Measurements from ENCODE around the gene HAO2.

HAO2 gene

DNA sequence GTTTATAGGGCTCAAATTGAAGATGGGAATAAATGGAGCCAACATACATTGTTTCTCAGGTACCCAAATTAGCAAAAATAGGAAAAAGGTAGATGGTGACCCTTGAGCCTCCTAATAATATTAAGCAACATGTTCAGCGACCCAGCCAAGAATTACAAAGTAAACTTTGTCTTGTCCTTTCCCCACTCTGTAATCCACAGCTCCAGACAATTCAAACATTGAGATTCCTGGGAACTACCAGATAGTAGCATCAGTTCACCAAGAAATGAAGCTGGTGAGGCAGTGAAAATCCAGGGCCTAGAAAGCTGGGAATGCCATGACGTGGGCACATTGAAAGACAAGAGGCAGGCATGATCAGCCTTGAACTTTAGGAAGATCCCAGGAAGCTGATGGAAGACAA is 11.7 kb downstream of the HAO2 start:
- DNase-seq (ENCODE audit: low read depth), result no peak

- no peak for DNase-seq (ENCODE audit: low read depth)
Measured at GRCh38 chr1:119380983-119381662, 12.5 kb downstream of the HAO2 start.

- DNase-seq (ENCODE audit: low read depth), result no peak
Measured at GRCh38 chr1:119384591-119384990, 16.0 kb downstream of the HAO2 start.

- no peak for DNase-seq (ENCODE audit: low read depth)
Measured at GRCh38 chr1:119385650-119386049, 17.1 kb downstream of the HAO2 start.

- no peak for DNase-seq (ENCODE audit: low read depth)
Measured at GRCh38 chr1:119387858-119388257, 19.3 kb downstream of the HAO2 start.

DNA sequence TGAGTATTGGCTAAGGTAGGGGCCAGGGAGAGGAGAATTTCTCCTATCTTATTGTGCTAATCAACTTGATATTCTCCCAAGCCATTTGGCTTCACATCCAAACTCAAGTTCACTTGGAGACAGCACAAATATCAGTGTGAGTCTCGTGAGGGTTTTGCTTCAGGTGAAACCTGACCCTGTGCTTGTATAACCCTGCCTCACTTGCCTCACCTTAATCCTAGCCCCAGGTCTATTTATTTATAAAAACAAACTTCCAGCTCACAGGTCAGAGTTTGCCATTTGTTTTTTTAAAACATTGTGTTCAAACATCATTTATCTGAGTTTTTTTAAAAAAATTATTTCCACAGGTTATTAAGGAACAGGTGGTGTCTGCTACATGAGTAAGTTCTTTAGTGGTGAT is 19.9 kb downstream of the HAO2 start:
- DNase-seq (ENCODE audit: low read depth), result no peak

- DNase-seq (ENCODE audit: low read depth), result no peak
Measured at GRCh38 chr1:119390526-119390925, 21.9 kb downstream of the HAO2 start.

GRCh38 chr1:119391749-119392148 is 23.2 kb downstream of the HAO2 start:
- DNase-seq (ENCODE audit: low read depth), result no peak

GRCh38 chr1:119394085-119394484 is 25.5 kb downstream of the HAO2 start:
- DNase-seq (ENCODE audit: low read depth), result no peak

- no peak for DNase-seq (ENCODE audit: low read depth)
Measured at GRCh38 chr1:119396982-119397381, 28.4 kb downstream of the HAO2 start.

DNA sequence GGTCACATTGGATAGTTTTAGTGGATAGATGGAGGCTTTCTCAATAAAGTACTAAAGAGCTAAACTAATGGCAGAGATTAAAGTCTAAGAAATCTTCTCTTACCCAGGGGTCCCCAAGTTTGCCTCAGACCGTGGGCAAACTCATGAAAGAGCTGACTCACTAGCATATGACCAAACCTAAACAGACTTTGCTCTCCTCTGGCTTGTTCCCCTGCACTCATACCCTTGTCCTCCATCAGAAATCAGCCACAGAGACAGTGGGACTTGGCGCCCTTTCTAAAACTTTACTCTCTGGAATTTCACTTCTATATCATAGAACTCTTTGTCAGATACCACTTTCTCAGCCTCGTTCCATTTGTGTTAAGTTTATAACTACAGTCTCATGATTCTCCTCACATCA is 29.4 kb downstream of the HAO2 start:
- no peak for DNase-seq (ENCODE audit: low read depth)

GRCh38 chr1:119404736-119405135 is 36.2 kb downstream of the HAO2 start:
- DNase-seq (ENCODE audit: low read depth), result no peak

DNA sequence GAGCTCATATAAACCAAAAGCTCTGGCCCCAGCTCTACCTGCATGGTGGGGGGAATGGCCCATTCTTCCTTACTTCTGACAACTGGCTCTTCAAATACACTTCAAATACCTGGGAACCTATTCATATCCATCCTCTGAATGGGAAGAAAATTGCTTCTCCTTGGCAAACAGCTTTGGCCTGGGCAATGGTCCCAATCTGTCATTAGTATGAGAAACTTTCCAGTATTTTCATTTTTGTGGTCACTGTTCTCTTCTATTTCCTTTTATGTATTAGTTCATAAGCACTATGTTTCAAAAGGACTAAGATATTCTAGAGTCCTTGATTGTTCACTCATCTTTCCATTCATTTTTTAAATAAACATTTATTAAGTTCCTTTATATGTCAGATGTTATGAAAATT is 41.1 kb downstream of the HAO2 start:
- no peak for DNase-seq (ENCODE audit: low read depth)

GRCh38 chr1:119410961-119411360 is 42.4 kb downstream of the HAO2 start:
- no peak for DNase-seq (ENCODE audit: low read depth)

- DNase-seq (ENCODE audit: low read depth), result no peak
Measured at GRCh38 chr1:119414950-119415349, 46.4 kb downstream of the HAO2 start, which contains the start of gene HSD3B2. HSD3B2 (plus strand) TSS chr1:119415150; CDS start chr1:119415420, 270 bp downstream.

DNA sequence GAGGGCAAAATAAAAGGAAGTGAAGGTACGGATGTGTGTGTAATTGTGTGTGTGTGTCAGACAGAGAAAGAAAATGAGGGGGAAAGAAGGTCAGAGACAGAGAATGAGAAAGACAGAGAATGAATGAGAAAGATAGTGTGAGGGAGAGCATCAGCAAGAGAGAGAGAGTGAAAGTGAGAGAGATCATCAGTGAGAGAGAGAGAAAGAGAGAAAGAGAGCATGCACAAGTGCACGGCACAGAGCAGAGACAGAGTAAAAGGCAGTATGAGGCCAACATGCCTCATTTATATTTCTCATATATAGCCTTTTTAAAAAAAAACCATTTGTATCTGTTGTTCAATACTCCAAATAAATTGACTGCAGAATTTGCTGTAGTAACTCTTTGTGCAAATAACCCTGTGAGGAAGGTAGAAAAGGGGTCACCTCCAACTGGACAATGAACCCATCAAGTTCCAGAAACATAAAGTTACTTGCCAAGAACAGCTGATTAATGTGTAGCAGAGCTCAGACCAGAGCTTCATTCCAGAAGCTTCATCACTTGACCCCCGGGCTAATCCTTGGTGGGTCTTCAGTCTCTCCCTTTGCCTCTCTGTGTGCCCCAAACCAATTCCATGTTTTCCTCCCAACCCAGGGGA is 47.5 kb downstream of the HAO2 start:
- DNase-seq (ENCODE audit: low read depth), result no peak

DNA sequence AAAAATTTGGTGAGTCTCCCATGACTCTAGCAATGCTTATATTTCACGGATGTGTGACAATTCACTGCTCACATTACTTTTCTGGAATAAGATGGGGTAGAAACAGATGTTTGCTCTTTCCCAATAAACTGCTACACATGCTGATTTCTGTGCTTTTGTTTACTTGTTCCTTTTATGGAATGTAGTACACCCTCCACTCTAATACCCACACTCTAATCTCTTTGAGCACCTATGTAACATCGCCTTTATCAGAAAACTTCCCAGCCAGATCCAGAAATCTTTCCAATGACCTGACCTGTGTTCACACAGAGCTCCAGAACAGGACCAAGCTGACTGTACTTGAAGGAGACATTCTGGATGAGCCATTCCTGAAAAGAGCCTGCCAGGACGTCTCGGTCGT is 50.5 kb downstream of the HAO2 start:
- DNase-seq (ENCODE audit: low read depth), result no peak

DNA sequence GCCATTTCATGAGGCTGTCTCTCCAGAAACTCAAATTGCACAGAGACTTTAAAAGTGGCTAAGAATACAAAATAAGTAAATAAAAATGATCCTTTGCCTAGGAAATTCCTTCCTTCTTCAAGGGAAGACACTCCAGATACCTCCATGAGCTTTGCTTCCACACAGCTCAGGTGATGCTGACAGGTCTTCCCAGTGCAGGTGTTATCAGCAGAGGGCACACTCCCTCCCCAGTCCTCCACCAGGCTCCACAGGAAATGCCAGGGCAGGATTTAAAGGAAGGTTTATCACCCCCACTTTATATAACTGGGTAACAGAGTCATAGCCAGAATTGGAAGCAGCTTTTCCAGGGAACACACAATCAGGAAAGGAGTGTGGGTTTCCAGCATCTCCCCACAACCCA is 52.1 kb downstream of the HAO2 start:
- DNase-seq (ENCODE audit: low read depth), result no peak

GRCh38 chr1:119422631-119423030 is 54.0 kb downstream of the HAO2 start:
- no peak for DNase-seq (ENCODE audit: low read depth)

DNA sequence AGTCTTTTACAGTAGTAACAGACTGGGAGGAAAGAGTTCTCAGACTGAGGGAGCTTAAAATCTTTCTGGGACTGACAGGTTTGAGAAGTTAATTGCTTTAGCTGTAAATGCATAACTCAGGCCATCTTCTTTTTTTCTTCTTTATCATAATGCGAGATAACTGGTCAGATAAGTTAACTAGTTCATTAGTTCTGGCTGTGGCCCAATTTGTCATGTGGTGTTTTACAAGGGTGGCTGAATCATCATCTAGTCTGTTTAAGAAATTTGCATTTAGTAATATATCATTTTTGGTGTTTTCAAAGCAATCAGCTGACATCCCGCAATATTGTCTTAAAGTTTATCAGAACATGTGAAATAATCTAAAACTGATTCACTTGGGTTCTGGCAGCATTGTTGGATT is 60.4 kb downstream of the HAO2 start:
- no peak for DNase-seq (ENCODE audit: low read depth)

DNA sequence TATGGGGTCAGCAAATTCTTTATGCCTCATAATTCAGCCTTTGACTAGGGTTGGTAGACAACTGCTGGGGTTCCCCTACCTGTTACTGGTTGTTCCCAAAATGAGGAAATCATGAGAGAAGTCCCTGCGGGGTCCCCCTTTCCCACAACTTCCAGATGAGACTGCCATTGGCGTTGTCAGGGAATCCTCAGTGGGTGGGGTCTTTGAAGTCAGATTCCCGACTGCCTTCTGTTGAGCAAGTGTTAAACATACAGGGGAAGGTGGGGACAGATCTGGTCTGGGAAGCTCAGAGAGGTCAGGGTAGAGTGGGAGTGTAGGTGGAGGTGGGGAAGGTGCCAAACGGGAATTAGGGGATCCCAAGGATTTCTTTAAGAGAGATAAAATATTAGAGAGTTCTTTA is 61.1 kb downstream of the HAO2 start:
- no peak for DNase-seq (ENCODE audit: low read depth)

- no peak for DNase-seq (ENCODE audit: low read depth)
Measured at GRCh38 chr1:119430486-119430885, 61.9 kb downstream of the HAO2 start.

DNA sequence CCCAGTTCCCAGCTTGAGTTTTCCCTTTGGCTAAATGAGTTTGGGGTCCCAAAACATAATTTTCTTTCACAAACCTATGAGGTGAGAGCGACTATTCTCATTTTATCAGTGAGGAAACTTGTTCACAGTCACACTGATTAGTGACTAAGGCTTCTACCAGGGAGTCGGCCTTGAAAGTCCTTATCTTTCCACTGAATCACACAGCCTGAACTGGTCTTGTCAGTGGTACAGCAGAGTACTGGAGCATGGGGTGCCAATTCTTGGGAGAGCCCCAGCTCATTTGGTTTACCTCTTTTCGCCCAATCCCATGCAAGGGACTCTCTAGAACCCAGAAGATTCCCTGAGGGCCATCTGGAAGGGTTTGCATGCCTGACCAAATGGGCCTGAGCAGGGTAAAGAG is 63.3 kb downstream of the HAO2 start:
- DNase-seq (ENCODE audit: low read depth), result no peak

DNA sequence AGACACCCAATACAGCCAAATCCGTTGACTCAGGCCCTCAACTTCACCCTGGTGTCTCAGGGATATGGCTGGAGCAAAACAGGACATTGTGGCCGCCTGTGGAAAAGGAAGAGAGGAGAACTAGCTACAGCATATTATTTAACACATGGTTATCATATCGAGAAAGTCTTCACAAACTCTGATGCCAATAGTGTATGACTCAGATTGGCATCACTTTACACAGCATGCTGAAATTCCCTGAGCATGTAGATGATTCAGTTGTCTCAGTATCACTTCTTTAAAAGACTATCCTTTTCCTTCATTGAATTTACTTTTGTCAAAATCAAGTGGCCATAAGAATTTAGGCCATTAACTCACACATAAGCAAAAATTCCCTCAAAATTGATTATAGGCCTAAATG is 66.5 kb downstream of the HAO2 start:
- no peak for DNase-seq (ENCODE audit: low read depth)

Measured in HS-27A (cell line).